GM21717 (cell line): ENCODE data around the gene FANK1.

Source experiments
- ATAC-seq: cut with Tn5 transposase; IDR thresholded peaks from one replicate; pipeline ENCODE4 v1.9.1; 2021; ENCODE audit warnings: mild to moderate bottlenecking, moderate library complexity; ENCODE audit not compliant: unreplicated experiment

FANK1 gene, protein sequence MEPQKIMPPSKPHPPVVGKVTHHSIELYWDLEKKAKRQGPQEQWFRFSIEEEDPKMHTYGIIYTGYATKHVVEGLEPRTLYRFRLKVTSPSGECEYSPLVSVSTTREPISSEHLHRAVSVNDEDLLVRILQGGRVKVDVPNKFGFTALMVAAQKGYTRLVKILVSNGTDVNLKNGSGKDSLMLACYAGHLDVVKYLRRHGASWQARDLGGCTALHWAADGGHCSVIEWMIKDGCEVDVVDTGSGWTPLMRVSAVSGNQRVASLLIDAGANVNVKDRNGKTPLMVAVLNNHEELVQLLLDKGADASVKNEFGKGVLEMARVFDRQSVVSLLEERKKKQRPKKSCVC

DNA sequence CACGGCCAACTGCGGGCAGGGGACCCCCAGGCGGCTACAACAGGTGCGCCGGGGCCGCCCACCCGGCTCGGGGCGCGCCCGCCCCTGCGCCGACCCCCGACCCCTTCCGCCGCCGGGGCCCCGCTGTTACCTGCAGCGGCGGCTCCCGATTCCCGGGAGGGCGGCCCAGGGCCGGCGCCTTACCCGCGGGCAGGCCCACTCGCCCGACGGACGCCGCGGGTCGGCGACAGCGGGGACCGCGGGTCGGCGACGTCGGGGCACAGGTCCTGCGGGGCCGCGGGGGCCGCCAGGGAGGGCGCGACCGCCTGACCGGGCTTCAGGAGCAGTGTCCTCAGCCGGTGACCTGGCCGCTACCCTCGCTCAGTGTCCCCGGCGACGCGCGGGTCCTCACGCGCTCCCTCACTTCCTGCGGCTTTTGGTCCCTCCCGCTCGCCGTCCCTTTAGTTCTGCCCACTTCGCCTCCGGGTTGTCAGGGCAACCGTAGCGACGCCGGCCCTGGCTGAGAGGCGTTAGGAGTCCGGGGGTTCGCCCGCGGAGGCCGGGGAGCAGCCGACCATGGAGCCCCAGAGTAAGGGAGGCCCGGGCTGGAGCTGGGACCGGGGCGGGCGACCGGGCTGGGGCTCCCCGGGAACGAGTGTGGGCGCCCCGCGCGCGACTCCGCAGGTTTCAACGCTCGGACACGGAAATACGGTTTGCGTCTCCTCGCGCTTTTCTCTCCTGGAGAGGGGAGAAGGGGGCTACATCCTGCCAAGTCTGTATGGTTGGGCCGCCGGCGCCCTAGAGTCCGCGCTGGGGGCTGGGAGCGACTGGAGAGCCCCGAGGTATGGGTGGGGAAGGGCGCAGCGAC is at the start of gene FANK1:
FANK1 (plus strand) TSS at position 477 of the 847 bp plus-strand sequence; CDS start at position 556, 79 bp downstream.
- peak; percentile 90 for ATAC-seq

- ATAC-seq: peak; percentile 65
Measured at GRCh38 chr10:125846894-125847293, 49.5 kb upstream of the FANK1 start.

- ATAC-seq: no peak
Measured at GRCh38 chr10:125848371-125848770, 48.0 kb upstream of the FANK1 start.

DNA sequence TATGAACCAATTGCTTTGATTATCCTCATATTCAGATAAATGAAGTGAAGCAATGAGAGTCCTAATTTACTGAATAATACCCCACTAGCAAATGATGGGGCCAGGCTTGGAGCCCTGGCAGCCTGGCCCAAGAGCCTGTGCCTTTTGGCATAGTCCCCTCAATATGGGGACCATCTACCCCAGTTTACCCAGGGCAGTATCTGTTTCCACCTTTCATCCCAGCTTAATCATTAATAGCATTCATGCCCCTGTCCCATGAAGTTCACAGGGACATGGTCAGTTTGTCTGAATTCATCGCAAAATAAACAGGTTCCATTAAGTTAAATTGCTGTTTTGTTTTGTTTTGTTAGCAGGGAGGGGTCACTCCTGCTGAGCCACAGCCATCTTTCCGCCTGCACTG is 47.5 kb upstream of the FANK1 start:
- no peak for ATAC-seq

DNA sequence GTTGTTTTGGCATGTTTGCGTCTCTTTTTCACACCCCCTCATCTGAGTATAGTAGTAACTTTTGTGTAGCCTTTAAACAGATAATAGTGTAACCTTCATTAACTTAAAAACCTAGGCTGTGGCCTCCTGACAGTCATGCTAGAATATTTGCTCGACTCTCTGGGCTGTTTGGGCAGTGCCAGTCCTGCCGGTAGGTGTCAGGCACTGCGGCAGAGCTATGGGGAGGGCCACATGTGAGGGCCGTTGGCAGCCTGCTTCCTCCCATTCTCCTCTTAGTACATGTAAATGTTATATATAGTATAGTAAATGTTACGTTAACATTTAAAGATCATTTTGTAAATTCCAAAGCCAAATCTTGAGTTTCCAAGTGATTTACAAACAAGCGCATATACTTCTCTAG is 46.9 kb upstream of the FANK1 start:
- no peak for ATAC-seq

GRCh38 chr10:125850766-125851731 is 45.3 kb upstream of the FANK1 start:
- no peak for ATAC-seq

DNA sequence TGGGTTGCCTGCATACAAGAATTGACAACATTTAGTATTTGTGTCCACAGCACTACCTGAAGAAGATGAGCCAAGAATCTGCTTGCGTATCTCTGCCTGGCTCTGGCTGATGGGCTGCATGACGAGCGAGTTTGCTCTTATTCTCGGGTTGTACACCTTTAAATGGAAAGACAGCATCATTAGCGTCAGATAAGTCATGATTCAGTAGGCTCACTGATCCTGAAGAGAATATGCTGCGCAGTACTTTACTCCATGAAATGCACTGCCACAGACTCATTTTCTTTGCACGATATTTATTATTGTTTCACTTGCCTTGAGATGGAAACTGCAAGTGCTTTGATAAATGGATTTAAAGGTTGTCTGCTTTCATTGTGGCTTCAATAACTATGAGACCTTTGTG is 43.9 kb upstream of the FANK1 start:
- no peak for ATAC-seq

GRCh38 chr10:125857185-125857760 is 39.1 kb upstream of the FANK1 start:
- ATAC-seq: no peak

DNA sequence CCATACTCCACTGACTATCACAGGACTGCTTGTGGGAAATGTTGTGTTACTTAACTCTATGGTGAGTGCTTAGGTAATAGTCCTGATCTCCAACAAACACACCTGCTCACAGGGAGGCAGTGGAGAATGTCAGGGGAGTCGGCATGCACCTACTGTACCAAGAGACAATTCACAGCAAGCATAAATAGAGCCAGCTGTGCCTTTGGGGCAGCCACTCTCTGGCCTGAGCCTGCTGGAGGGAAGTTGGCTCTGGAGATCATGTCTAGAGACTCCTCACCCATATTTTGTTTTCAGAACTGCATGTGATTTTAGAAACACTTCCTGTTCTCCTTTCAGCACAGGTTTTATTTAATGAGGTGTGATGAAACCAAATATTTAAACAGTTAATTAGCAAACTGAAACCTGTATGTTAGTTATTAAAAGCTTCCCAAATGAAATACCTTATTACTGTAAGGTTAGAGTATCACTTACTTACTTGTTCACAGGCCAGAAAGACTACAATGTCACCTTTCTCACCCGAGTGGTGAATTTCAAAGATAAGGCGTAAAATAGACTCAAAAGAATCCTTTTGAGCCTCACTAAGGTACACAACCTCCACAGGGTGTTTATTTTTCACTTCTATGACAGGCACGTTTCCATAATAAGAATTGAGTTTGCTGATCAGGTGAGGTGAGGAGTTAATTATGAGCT is 37.1 kb upstream of the FANK1 start:
- ATAC-seq: no peak

- no peak for ATAC-seq
Measured at GRCh38 chr10:125865120-125865519, 31.2 kb upstream of the FANK1 start.

DNA sequence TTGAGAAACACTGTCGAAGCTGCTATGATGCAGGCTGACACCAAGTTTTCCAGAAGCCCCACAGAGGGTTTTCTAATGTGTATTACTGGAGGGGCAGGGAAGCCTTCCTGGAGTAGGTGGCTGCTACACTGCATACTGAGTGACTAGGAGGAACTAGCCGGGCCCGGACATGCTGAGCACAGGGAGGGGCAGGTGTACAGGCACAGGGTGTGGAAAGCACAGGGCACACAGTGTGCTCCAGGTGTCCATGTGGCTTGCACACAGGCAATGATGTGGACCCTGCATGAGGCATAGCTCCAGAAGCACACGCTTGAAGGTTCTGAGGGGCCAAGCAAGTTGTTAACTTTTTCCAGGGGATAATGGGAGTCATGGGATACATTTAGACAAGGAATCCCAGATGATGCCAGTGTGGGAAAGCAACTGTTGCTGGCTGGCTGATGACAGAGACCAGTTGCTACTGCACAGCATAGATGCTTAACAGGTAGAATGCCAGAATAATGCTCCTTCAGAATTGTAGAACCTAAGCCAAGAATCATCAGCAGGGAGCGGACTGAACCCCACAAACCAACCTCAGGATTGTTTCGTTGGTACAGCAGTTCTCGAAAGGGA is 29.8 kb upstream of the FANK1 start:
- no peak for ATAC-seq

DNA sequence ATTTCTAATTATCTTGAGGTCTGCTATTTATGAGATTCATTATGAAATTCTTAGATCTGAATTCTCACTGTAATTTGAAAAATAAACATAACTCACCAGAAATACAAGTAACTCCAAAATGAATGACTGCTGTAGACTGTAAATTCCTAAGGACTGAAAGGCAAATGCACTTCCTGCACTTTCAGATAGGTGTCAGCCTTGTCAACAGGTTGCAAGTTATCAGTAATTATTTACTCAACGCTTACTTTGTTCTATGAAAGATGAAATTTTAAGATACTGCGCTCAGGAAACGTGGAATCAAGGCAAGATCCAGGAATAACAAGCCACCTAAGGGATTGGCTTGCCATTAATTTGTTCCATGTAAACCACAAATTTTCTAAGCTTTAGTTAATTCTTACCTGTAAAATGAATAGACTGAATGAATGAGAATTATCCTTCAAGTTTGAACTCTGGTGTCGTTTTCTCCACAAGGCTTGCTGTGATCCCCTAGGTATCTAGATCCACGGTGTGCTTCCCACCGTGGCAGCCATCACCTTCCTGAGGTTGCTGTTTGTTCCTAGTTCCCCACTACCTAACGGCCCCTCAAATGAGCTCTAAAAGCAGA is 27.9 kb upstream of the FANK1 start:
- peak; percentile 61 for ATAC-seq

- ATAC-seq: no peak
Measured at GRCh38 chr10:125871338-125871737, 25.0 kb upstream of the FANK1 start.

DNA sequence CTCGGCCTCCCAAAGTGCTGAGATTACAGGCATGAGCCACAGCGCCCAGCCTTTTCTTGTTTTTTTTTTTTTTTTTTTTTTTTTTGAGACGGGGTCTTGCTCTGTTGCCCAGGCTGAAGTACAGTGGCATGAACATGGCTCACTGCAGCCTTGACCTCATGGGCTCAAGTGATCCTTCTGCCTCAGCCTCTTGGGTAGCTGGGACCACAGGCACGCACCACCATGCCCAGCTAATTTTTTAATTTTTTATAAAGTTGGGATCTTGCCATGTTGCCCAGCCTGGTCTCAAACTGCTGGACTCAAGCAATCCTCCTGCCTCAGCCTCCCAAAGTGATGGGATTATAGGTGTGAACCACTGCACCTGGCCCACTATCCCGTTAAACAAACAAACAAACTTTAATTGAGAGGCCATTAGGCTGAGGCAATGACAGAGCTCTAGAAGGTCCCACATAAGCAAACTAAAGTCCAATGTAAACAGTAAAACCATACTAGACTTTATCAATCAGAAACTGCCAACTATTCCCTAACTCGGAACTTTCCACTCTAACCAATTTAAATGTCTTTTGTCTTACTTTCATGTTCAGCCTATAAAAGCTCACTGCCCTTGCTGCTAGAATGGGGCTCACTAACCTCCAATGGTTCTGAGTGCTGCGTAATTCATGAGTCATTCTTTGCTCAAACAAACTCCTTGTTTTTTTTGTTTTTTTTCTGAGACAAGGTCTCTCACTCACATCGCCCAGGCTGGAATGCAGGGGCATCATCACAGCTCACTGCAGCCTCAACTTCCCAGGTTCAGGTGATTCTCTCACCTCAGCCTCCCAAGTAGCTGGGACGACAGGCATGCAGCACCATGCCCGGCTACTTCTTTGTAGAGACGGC is 17.2 kb upstream of the FANK1 start:
- no peak for ATAC-seq

GRCh38 chr10:125880719-125881118 is 15.6 kb upstream of the FANK1 start:
- ATAC-seq: no peak

DNA sequence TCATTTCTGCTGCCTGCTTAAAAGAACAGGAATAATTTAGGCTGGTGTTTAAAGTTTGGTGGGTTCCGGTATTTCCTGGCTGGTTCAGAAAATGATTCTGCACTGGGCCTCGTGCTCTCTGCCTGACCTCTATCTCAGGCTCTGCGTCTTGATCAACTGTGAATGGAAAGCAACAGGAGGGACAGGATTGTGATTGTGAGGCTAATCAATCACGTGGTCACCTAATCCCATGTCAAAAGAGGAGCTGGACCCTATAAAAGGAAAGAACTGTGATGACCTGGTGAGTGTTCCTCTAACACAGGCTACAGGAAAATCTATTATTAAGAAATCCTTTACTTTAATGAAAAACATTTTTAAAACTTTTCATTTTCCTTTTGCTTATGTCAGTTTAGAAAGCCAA is 15.2 kb upstream of the FANK1 start, which contains the start of gene DHX32:
DHX32 (minus strand) TSS at position 101 of the 400 bp plus-strand sequence. CDS start 468 bp downstream, outside the sequence.
- no peak for ATAC-seq

GRCh38 chr10:125882596-125882995 is 13.8 kb upstream of the FANK1 start:
- ATAC-seq: no peak

DNA sequence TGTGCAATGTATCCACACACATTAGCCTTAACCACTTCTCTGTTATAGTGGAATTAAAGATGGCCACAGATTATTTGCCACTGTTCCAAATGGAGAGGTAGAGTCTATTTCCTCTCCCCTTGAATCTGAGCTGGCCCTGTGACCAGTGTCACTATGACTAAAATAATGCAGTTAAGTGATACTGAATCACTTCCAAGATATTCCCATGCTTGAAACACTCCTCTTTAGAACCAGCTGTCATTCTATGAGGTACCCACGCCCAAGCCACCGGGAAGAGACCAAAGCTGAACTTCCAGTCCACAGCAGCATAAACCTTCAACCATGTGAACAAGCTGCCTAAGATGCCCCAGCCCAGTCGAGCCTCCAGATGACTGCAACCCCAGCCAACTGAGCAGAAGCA is 13.2 kb upstream of the FANK1 start:
- no peak for ATAC-seq
